GM10266 (cell line): ENCODE data around the gene TMEM145.
"Not testable (repeated sequence)": the region's sequence is repeated elsewhere in the genome, so short reads cannot be mapped to it uniquely, and the experiment has no call there.

ENCODE experiments used
- DNase-seq: peaks from one replicate; pipeline ENCODE4 v3.0.0; 2012; ENCODE audit errors: extremely low spot score
- TF ChIP-seq, protein P1 (sequence below): IDR thresholded peaks from 2 replicates; pipeline ENCODE4 v1.5.1; 2012; ENCODE audit warnings: mild to moderate bottlenecking, low read depth; ENCODE audit not compliant: control insufficient read depth, insufficient read depth; ENCODE audit errors: missing control alignments

Gene TMEM145

DNA sequence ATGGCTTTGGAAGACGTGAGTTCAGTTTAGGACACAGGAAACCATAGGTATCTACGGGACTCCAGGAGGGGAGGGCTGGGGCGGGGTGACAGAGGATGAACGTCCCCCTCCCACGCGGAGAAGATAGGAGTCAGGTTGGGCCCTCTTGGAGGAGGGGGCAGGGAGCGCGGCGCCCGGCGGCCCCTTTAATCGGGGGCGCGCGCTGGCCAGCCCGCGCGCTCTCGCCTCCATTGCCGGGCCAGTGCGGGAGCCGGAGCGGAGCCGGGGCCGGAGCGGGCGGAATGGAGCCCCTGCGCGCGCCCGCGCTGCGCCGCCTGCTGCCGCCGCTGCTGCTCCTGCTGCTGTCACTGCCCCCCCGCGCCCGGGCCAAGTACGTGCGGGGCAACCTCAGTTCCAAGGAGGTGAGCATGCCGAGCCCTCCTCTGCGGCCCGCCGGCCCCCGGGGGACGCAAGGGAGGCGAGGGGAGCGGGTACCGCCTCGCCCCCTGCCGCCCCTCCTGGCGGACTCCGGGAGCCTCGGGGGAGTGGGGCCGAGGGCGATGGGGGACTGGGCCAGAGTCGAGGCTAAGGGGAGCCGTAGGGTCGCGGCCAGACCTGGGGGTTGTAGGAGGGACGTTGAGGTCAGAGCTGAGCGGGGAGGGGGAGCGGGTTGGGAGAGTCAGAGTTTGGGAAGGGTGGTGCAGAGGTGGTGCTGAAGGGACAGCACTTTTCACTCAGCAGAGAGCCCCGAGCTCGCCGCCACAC is at the start of gene TMEM145:
TMEM145 (plus strand) TSS at position 214 of the 744 bp plus-strand sequence; CDS start at position 282, 68 bp downstream.
- DNase-seq, result peak; percentile 75

DNA sequence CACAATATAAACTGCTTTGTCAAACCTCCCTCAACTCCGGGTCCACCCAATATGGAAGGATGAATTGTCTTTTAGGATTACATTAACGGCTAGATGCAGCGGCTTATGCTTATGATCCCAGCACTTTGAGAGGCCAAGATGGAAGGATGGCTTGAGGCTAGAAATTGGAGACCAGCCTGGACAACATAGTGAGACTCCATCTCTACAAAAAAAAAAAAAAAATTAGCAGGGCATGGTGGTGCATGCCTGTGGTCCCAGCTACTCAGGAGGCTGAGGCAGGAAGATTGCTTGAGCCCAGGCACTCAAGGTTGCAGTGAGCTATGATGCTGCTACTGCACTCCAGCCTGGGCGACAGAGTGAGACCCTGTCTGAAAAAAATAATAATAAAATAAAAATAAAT is 47.0 kb upstream of the TMEM145 start:
- DNase-seq, result not testable (repeated sequence)

More for the DNA sequence above, at the start of gene TMEM145:
- TF ChIP-seq, protein P1, sequence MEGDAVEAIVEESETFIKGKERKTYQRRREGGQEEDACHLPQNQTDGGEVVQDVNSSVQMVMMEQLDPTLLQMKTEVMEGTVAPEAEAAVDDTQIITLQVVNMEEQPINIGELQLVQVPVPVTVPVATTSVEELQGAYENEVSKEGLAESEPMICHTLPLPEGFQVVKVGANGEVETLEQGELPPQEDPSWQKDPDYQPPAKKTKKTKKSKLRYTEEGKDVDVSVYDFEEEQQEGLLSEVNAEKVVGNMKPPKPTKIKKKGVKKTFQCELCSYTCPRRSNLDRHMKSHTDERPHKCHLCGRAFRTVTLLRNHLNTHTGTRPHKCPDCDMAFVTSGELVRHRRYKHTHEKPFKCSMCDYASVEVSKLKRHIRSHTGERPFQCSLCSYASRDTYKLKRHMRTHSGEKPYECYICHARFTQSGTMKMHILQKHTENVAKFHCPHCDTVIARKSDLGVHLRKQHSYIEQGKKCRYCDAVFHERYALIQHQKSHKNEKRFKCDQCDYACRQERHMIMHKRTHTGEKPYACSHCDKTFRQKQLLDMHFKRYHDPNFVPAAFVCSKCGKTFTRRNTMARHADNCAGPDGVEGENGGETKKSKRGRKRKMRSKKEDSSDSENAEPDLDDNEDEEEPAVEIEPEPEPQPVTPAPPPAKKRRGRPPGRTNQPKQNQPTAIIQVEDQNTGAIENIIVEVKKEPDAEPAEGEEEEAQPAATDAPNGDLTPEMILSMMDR, result no peak

DNA sequence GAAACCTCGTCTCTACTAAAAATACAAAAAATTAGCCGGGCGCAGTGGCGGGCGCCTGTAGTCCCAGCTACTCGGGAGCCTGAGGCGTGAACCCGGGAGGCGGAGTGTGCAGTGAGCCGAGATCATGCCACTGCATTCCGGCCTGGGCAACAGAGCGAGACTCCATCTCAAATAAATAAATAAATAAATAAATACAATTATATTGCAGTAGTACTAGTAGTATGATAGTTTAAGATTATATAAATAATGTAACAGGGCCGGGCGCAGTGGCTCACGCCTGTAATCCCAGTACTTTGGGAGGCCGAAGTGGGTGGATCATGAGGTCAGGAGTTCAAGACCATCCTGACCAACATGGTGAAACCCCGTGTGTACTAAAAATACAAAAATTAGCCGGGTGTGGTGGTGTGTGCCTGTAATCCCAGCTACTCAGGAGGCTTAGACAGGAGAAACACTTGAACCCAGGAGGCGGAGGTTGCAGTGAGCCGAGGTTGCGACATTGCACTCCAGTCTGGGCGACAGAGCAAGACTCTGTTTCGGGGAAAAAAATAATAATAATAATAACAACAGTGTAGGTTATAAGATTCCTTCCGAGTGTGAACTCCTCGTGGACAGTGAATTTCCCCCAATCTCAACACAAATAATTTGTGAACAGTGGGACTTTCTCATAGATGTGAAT is 46.0 kb upstream of the TMEM145 start:
- DNase-seq, result not testable (repeated sequence)

DNA sequence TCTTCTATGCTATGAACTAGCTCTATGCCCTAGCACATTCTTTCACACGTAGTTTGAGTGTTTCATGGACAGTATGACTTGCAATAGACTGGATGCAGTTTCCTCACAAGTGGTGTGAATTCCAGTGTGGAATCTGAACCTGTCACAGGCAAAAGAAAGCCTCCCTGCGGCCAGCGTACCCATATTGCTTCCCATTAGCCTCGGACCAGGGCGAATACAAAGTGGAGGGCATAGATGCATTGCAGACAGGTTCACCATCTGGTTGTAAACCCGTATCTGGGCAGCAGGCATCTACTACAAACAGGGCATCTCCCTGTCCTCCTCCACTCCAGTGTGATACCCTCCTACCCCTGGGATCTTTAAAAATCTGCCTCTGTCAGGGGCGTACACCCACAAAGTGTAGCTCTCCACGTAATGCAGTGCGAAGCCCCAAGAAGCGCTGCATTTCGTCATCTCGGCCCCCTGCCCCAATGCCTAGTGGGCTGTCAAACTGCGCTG is 45.4 kb upstream of the TMEM145 start:
- TF ChIP-seq, protein P1, result no peak
- DNase-seq, result no peak

DNA sequence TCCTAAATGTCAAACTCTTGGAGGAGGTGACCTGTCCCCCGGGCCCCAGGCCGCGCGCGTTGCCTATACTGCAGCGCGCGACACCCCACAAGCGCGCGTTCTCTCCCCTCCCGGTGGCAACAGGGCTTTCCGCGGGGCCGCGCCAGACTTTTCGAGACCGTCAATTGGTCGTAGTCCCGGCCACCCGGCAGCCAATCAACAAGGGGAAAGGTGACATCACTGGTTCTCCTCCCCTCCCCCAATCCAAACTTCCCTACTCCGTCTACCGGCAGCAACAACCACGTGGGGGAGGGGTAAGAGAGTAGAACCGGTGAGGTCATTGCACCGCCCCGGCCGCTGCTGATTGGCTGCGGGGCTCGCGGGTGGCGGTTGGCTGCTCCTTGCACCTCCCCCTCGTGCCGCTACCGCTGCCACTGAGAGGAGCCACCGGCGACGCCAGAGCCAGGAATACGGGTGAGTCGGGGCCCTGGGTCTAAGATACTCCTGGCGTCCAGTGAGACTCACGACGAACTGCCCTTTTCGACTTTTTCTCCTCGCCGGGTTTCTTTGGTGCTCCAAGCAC is 44.9 kb upstream of the TMEM145 start:
- peak; percentile 92 for DNase-seq
- TF ChIP-seq, protein P1, result no peak

DNA sequence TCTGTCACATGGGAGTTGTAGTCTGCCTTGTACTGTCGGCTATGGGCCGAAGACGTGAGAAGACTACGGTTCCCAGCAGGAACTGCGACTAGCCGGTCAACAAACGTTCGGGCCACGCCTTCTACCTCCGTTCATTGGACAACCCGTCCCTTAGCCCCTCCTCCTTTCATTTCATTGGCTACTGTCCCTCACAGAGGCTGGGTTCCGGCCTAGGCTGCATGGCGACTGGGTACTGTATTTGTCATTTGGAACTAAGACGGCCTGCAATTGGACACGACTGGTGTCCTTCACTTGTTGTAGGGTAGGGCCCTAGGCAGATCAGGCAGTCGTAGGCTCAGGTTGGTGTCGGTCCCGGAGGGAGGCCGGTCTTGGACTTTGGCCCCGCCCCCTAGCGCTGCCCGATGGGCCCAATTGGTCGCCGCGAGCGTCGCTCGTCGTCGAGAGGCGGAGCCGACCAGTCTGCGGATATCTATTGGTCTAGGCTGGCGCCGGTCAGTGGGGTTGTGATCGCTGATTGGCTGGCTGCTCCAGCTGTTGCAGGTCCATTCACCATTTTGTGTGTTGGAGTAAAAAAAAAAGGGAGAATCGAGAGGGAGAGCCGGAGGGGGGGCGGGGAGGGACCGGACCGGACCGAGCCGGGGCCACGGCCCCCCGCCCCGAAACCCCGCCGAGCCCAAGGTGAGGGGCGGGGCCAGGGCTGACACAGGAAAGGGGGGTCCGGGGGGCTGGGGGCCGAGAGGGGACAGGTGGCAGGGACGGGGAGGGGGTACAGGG is 44.2 kb upstream of the TMEM145 start, which contains the start of gene CIC:
CIC (plus strand) TSS at position 549 of the 774 bp plus-strand sequence. CDS start 2,532 bp downstream, outside the sequence.
- TF ChIP-seq, protein P1, result no peak
- DNase-seq, result peak; percentile 97

DNA sequence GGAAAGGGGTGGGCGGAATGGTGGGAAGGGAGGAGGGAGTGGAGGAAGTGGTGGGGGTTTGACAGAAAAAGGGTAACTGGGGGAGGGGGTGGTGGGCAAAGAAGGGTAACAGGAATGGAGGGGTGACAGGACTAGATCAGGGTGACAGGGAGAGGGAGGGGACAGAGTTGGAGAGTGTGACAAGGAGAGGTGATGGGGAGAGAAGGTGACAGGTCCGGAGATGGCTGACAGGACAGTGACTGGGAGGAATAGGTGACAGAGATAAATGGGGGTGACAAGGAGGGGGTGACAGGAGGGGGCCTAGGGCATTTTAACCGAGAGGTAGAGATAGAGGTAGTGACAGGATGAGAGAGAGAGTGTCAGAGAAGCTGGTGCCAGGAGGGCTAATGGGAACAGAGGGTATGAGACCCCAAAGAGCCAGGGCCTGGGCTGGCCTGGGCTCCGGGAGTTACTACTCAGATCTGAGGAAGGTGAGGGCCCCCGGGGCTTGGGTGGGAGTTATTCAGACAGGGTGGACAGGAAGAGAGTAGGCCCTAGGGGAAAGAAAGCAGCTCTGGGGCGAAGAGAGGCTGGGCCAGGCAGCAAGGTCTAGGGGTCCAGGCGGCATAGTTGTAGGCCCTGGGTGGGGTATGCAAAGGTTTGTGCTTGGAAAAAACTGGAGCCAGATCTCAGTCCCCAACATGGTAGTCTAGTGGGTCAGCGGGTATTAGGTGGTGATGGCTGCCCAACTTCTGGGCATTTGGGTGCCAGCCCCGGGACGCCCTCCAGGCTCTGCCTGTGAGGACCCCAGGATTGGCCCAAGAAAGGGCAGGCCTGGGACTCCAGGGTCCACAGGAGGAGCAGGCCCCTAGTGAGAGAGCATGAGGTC is 43.4 kb upstream of the TMEM145 start:
- TF ChIP-seq, protein P1, result no peak
- no peak for DNase-seq
